K562 (cell line): ENCODE results near the gene F12. TPM values are rescaled to one million over a fixed set of nuclear protein-coding genes. Genes with fewer than 3 reads are reported as not detected.

Experiments used
- DIDO1 ChIP-seq: fragments of 450-650 bp; IDR thresholded peaks from 2 replicates; pipeline ENCODE4 v1.6.1; 2016; ENCODE audit warnings: low read depth, missing biosample characterization, missing genetic modification characterization
- E2F8 ChIP-seq: fragments of 450-650 bp; IDR thresholded peaks from 2 replicates; pipeline ENCODE4 v1.7.1; 2018; ENCODE audit warnings: mild to moderate bottlenecking, low read depth; ENCODE audit not compliant: partially characterized antibody
- GMEB1 ChIP-seq: fragments of 250-450 bp; sonication (Bioruptor Pico); IDR thresholded peaks from 2 replicates; pipeline ENCODE4 v1.4.0; 2020; ENCODE audit warnings: mild to moderate bottlenecking
- ILF3 ChIP-seq: fragments of 450-650 bp; IDR thresholded peaks from 2 replicates; pipeline ENCODE4 v1.6.1; 2018; ENCODE audit warnings: antibody characterized with exemption, mild to moderate bottlenecking, moderate library complexity, borderline replicate concordance
- MAFF ChIP-seq: IDR thresholded peaks from 2 replicates; pipeline ENCODE4 v1.6.1; 2012; ENCODE audit warnings: low read length, improper control_type of control experiment
- MAX ChIP-seq: sonication (generic); formaldehyde crosslinking; IDR thresholded peaks from 2 replicates; pipeline ENCODE4 v1.9.0; 2022; ENCODE audit warnings: mild to moderate bottlenecking, missing genetic modification reagents
- MYNN ChIP-seq, 2 experiments: sonication (generic); formaldehyde crosslinking in 1 of 2; IDR thresholded peaks; 2 replicates each; pipeline versions ENCODE4 v1.5.0 to v1.6.1; 2016 to 2020; ENCODE audit warnings: antibody characterized with exemption in 1 of 2, missing genetic modification reagents in 1 of 2
- POLR2A ChIP-seq: fragments of 450-650 bp; conservative IDR thresholded peaks from 2 replicates; pipeline ENCODE4 v1.6.1; 2016
- POLR2H ChIP-seq: IDR thresholded peaks from 2 replicates; pipeline ENCODE4 v1.6.1; 2016; ENCODE audit warnings: missing genetic modification characterization, low read depth, mild to moderate bottlenecking, control low read depth, missing compliant biosample characterization, moderate library complexity
- SP1 ChIP-seq: sonication (generic); formaldehyde crosslinking; IDR thresholded peaks from 2 replicates; pipeline ENCODE4 v1.8.1; 2022; ENCODE audit warnings: mild to moderate bottlenecking, missing genetic modification reagents
- STAT6 ChIP-seq: sonication (generic); formaldehyde crosslinking; IDR thresholded peaks from 2 replicates; pipeline ENCODE4 v1.8.1; 2023; ENCODE audit warnings: mild to moderate bottlenecking, missing genetic modification reagents
- TOE1 ChIP-seq, 2 experiments: fragments of 450-650 bp in 1 of 2; sonication (generic) in 1 of 2; formaldehyde crosslinking in 1 of 2; IDR thresholded peaks; 2 replicates each; pipeline versions ENCODE4 v1.7.1 to v1.8.0; 2016 to 2022; ENCODE audit warnings: borderline replicate concordance in 2 of 2, mild to moderate bottlenecking in 2 of 2, antibody characterized with exemption in 1 of 2, inconsistent platforms in 1 of 2, low read depth in 1 of 2, missing genetic modification reagents in 1 of 2, moderate library complexity in 1 of 2
- UBTF ChIP-seq, 2 experiments: IDR thresholded peaks; 2 replicates each; pipeline ENCODE4 v1.6.1; 2012; ENCODE audit warnings: improper control_type of control experiment in 2 of 2, low read depth in 2 of 2, low read length in 2 of 2, borderline replicate concordance in 1 of 2
- ZNF280B ChIP-seq: fragments of 250-450 bp; sonication (Bioruptor Pico); IDR thresholded peaks from 2 replicates; pipeline ENCODE4 v1.5.1; 2021; ENCODE audit warnings: mild to moderate bottlenecking
- polyA plus RNA-seq, 8 experiments: library from polyadenylated mRNA; depleted of rRNA in 4 of 8; stranded (reverse) in 5 of 8; unstranded in 3 of 8; fragments of >200 nt; fragmentation: Nextera tagmentation in 2 of 8; fragmentation: Illumina TruSeq in 1 of 8; extraction: Ambion mirVana in 2 of 8; extraction: Trizol in 1 of 8; gene quantifications; 2 replicates each; pipeline versions ENCODE4 v1.2.1 to v1.2.3, GENCODE V29; 2011 to 2014; ENCODE audit warnings: inconsistent platforms in 1 of 8, missing spikeins in 1 of 8
- total RNA-seq, 7 experiments: library from RNA; depleted of rRNA in 6 of 7; stranded (reverse); fragments of >200 nt in 6 of 7; fragmentation: Illumina TruSeq in 2 of 7; extraction: Trizol in 2 of 7; gene quantifications; 2 replicates each; pipeline versions ENCODE4 v1.2.1 to v1.2.3, GENCODE V29; 2011 to 2021; ENCODE audit warnings: low replicate concordance in 1 of 7

Gene F12
- total and polyA plus RNA-seq, 9 of the 15 experiments (the other 6 are each of a cell fraction or from before 2014, with no cell fraction given): 0.59 to 18.3 (median 3.6) TPM

- no peak for TF ChIP-seq MAFF
- TF ChIP-seq E2F8: peak; percentile 58
- TF ChIP-seq DIDO1 (tag): no peak
- peak; percentile 89 for TF ChIP-seq SP1 (CRISPR knock-in tag)
- no peak for TF ChIP-seq POLR2H (tag)
- no peak for TF ChIP-seq TOE1 (IDR thresholded peaks at IDR 0.05; ENCODE audit: borderline replicate concordance)
- TF ChIP-seq TOE1 (CRISPR knock-in tag; IDR thresholded peaks at IDR 0.05; ENCODE audit: borderline replicate concordance, low read depth): no peak
- peak; percentile 96 for TF ChIP-seq MAX (CRISPR knock-in tag)
- TF ChIP-seq UBTF (IDR thresholded peaks at IDR 0.05; ENCODE audit: borderline replicate concordance in 1 of 2, low read depth in 2 of 2, low read length in 2 of 2): peak in 1 of 2 experiments; percentile 72; a peak in 1 of 4 replicates
- TF ChIP-seq POLR2A: peak; percentile 77
- TF ChIP-seq ILF3: peak; percentile 88; the same call in 1 of the 2 replicates
- no peak for TF ChIP-seq ZNF280B
- TF ChIP-seq STAT6: no peak; the same call in 1 of the 2 replicates
- peak; percentile 65 for TF ChIP-seq GMEB1 (CRISPR knock-in tag)
- peak; percentile 64; the same call in 1 of the 2 replicates for TF ChIP-seq MYNN (IDR thresholded peaks at IDR 0.05)
- TF ChIP-seq MYNN (CRISPR knock-in tag; IDR thresholded peaks at IDR 0.05): no peak
Observed at GRCh38 chr5:177455036-177455660, 45.8 kb upstream of the F12 start (continued).
